Effector CD4-positive, alpha-beta T cell (primary cell): Measurements from ENCODE around the gene CARMIL1.
"Not testable (repeated sequence)": the region's sequence is repeated elsewhere in the genome, so short reads cannot be mapped to it uniquely, and the experiment has no call there.

ENCODE experiments used
- DNase-seq: peaks from one replicate; pipeline ENCODE4 v3.0.0-alpha.2; 2020

Gene CARMIL1

DNA sequence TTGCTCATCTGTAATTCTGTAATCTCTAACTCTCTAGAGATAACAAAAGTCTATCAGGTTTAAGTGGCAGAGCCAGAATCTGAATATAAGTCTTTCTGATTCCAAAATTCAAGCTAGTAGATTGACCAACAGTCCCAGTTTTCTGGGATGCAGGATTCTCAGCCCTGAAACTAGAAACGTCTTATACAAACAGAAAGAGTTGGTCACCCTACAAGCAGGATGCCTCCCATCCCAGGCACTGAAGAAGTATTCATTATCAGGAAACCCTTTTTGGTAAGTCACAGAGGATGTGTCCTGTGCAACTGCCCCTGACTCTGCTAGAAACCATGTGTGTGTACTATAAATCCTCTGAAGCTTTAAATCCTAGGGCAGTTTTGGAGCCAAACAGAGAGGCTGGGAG, 135.0 kb downstream of the CARMIL1 start:
- no peak for DNase-seq

DNA sequence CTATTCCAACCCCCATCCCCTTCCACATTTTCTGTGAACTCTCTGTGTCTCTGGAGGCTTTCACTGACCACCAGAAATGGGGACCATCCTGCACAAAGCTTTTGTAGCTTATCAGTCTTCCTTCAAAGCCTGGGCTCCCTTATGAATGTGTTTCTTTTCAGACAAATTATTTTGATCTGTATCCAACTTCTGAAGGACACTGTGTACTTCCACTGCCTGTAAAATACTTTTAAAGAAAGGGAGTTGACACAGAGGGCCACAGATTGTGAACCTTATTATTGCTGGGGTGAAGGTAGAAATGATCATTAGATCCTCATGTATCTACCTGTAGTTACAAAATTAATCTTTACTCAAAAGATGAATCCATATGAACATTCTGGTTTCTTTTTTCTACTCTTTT, 135.6 kb downstream of the CARMIL1 start:
- no peak for DNase-seq

DNA sequence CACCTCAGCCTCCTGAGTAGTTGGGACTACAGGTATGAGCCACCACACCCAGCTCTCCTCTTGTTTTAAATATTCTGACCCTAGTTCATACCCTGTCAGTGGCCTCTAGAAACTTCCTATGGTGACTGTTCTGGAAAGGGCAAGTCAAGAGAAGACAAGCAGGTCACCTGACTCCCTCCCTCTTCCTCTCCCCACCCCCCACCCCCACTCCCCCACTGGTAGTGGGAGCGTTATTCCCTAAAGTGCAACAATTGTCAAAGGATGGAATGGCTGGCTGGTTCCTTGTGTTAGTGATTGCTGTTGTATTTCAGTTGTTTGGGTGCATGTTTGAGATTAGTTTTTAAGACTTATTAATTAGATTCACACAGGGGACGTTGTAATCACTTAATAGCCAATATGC, 136.1 kb downstream of the CARMIL1 start:
- DNase-seq = no peak

DNA sequence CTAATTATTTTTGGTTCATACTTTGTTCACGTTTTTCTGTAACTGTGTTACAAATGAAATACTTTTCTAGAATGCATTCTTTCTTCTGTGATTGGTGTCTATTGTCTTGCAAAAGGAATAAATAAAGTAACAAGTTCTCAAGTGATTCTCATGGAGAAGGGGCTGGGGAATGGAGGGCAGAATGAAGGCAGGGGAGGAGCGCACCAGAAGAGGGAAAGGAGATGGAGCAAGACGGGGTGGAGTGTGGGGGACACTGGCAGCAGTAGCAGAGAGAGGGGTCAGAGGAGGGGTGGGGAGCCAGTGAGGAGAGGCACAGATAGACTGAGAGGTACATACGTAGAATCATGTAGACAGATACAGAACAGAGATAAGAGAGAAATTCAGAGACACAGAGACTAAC, 136.5 kb downstream of the CARMIL1 start:
- no peak for DNase-seq

DNA sequence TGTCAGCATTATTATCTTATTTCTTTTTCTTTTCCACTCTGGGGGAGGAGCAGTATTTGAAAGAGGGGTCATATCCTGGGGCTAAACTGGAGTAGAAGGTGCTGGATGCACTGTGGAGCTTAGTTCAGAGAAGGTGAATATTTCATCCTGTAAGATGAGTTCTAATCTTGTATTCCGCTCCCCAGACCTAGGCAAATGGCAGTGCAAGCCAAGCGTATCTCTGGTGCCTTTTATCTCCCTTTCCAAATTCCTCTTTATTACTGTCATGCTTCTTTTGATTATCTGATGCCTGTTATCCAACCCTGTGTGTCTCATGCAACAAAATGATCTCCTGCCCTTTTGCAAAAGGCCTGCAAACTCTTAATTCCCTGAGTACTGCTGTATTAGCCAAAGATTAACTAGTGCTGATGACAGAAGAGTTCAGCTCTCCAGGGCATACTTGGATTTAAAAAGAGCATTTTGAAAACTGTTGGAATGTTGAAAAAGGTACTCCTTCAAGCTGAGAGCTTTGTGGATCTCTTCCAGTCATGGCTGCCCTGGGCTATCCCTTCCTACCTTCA, 138.0 kb downstream of the CARMIL1 start:
- no peak for DNase-seq

DNA sequence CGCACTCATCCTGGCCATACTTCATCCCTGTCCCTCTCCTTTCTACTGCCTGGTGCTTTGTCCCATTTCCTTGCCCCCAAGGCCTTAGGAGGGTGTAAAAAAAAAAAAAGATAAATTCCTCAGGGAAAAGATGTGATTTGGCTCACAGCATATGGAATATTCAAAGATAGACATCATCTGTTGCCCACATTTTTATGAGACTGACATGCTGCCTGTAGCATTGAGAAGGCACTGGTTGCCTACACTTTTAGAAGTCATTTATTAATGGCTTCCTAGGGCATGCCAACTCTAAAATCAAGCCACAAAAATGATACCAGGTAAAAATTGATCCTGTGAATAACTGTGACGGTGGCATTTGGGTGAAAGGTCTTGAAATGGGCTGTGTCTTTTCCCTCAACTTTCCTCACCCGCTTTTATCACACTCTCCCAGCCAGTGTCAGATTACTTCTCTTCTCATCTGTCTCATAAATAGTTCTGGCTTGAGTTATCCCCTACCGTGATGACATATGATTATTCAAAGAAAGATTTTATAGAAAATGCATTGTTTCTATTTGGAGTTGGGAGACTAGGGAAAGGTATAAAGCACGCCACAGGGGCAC, 139.4 kb downstream of the CARMIL1 start:
- no peak for DNase-seq

DNA sequence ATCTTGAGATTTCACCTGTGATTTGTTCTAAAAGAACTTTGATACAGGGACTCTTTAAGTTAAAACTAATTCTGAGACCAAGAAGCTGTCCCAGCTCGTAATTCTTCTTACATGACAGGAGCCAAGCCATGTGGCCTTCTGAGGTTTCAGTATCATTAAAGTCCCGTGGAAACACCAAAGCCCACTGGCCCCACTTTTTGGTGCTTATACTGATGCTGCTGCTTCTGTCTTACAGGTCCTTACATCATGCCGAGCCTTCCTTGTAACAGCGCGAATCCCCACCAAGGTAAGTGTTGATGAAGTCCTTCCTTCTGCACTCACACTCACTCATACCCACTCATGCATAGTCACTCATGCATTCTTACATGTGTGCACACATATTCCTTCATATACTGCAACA, 140.7 kb downstream of the CARMIL1 start:
- no peak for DNase-seq

DNA sequence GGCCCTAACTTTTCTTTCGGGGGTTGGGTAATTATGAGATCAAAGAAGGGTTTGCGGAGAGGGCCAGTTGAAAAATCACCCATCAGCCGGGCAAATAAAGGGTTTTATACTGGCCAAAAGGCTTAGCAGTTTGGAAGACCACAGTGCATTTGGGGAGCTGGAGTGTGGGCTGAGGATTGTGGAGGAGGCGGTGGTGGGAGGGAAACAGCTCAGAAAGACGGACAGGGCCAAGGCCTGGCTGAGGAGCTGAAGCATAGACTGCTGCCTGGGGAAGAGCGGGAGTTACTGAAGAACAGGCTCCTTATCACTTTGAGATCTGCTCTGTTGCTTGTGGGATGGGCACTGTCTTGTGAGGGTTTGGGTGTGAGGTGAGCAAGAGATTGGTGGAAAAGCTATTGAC, 144.2 kb downstream of the CARMIL1 start:
- no peak for DNase-seq

DNA sequence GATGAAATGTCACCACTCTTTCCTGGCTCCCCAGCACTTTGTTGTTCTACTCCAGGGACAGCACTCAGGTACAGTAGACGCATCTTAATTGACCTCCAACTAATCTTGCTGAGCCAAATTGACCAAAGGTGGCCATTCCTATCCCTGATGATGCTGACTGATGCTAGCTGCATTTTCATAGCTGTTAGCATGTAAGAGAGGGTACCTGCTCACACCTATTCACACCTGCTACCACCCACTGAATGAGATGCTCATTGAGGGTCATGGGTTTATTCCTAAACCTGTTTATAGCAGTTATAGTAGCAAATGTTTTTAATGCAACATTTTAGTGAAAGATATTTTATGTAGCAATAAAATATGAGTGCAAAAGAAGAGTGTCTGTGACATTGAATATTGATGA, 145.1 kb downstream of the CARMIL1 start:
- DNase-seq = no peak

DNA sequence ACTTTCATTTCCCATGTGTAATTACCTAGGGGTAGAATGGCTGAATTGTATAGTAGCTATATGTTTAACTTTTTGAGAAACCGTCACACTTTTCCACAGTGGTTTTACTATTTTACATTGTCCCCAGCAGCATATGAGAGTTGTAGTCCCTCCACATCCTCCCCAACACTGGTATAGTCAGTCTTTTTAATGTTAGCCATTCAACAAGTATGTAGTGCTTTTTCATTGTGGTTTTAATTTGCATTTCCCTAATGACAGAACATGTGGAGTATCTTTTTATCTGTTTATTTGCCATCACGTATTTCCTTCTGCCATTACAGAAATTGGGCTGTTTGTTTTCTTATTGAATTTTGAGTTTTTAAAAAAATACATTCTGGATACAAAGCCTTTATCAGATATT, 148.4 kb downstream of the CARMIL1 start:
- DNase-seq = no peak

DNA sequence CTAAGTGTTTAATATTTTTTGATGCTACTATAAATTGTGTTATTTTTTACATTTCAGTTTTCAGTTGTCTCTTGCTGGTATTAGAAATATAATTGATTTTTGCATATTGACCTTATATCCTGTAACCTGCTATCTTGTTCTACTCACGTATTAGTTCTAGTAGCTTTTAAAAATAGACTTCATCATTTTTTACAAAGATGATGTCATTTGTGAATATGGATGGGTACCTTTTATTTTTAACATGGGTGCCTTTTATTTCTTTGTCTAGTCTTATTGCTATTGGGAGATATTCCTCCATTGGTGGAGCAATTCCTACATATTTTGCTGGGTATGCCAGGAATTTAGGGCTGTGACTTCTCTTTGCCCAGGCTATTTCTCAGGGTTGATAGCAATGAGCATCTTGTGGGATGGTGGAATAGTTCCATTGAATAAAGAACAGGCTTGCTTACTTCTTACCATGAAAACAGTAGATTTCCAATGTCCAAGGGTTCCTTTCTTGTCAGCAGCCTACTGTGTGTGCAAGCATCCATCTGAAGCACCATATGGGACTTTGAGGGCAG, 149.7 kb downstream of the CARMIL1 start:
- DNase-seq = no peak

DNA sequence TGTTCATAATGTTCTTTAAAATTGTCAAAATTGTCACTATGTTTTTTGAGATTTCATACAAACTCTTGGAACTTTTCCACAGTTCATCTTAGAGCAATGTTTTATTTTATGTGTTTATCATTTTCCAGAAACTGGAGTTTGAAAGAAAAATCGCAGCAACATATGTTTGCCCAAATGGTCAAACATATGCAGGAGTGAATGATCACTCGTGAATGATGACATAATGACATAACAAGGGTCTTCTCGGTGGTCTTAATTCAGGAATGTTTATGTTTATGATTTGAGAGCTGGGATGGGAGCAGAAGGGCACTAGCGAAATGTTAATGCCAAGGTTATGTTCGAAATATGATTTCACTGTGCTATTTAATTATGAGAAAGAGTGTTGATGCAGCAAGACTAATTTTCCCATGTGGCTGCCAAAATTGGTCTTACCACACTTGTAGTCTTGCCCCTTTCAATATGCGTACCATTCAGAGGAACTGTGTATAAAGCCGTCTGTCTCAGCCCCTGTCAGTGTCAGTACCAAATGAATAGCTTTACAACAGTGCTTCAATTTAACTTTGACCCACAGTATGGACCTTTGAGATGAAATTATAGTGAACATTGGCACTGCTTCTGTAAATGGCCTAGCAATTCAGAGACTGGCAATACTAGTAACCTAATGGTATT, 152.3 kb downstream of the CARMIL1 start:
- DNase-seq = no peak

DNA sequence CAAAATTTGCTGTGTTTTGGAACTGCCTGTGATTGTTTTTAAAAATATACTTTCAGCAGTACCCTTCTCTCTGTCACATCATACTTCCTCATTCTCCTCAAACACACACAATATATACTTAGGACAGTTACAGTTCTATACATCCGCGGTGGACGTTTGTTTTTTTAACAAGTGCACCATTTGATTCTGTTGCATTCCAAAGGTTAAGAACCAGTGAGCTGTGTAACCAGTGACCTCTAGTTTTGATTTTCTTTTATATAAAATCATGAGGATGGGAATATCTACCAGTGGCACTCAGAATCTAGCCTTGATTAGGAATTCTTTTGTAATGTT, 152.8 kb downstream of the CARMIL1 start:
- no peak for DNase-seq

DNA sequence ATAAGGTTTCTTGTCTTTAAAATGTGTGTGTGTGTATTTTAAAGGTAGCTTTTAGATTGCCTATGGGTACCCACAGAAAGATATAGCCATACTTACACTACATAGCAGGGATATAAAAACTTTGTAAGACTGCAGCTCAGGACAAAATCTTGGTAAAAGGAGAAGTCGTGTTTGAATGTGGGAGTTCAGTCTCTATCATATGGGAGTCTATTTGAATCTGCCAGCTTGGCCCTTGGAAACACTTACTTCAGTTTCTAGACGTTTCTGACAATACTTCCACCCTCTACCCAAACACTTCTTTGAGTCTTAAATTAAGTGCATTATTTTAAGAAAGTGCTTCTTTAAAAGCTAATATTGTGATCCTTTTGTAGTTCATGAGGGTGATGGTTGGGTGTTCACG, 155.7 kb downstream of the CARMIL1 start:
- DNase-seq = no peak

DNA sequence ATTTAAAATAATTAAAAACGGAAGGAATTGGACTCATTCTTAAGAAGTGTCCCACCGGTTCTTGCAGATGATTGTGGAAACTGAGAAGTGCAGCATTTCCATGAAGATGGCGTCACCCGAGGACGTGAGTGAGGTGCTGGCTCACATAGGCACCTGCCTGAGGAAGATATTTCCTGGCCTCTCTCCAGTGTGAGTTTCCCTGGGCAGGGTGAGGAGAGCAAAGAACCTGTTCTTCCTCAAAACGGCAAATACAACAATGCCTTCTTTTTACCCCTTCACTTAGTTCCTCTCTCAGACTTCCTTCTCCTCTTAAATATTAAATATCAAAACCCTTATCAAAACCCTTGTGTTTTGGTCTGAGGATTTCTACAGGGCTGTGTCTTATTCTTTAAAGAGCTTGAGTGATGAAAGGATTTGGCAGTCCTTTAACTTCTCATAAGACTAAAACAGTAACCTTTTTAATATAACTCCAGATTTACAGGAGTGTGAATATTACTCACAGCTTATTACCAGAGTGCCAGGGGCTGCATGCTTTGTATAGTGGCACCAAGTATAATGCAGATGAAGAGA, 156.3 kb downstream of the CARMIL1 start:
- no peak for DNase-seq

DNA sequence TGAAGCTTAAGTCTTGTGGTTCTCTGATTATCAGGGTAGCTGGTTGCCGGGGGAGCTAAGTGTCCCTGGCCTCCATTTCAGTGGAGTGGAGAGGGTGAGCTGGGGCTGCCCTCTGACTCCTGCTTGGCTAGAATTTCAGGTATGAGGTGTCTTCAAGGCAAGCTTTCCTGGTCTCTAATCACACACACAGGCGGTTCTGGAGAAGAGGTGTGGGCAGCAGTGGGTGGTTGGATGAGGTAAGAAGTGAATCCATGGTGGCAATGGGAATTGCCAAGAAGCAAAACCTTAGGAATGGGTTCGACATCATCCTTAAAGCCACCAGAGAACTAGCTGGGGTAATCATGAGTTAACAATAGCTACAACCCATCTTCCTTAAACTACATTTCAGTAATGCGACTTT, 157.6 kb downstream of the CARMIL1 start:
- no peak for DNase-seq

DNA sequence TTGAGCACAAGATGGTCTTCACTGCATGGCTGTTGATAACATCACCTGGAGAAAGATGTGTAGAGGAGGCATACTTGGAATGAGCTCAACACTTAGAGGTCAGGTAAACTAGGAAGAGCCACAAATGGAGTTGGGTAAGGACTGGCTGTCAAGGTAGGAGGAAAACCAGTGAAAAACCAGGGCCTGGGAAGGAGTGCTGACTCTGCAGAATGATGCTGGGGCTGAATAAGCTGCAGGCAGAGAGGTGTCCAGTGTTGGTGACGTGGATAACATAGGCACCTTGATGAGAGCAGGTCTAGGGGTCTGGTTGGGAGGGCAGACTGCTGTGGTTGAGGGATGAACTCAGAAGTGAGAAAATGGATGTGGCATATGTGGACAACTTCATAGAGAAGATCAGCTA, 160.2 kb downstream of the CARMIL1 start:
- no peak for DNase-seq

DNA sequence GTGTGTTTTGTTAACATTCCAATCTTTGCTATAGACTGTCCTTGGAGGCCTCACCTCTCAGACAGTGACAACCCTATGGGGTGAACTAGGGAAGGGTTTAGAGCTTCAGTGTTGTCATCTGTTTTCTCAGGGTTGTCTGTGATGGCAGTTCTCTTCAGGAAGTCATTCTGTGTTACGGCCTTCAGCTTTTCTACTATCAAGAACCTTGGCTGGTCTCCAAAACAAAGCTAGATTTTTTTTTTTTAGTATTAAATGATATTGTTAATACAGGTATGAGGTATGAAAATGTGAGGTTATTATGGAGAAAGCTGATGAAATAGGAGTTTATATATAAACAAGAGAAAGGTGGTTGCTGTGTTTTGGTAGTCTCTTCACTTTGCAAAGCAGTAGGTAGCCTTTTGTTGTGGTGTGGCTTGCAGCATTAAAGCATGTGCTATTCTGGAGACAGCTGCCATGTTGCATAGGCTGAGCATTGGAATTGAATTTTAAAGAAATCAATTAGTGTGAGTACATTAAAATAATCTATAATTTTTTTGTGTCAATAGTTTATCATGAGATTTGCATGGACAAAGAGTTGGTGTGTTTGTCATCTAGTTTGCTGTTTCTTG, 162.6 kb downstream of the CARMIL1 start:
- DNase-seq = no peak

DNA sequence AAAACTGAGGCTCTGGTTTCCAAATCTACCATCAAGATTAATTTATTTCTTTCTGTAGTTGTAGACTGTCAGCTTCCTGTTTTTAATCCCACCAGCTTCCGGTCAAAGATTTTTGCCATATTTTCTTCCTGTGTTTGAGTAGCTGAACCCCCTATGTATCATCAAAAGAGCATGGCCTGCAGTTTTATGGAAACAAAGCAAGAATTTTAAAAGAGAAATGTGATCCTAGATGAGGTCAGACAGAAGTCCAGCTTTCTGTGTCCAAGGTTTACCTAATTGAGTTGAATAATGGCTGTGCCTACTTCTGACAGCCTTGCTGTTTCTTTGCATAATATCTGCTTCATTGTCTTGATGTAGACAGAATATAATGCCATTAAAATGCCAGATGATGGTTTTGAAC, 163.7 kb downstream of the CARMIL1 start:
- no peak for DNase-seq

DNA sequence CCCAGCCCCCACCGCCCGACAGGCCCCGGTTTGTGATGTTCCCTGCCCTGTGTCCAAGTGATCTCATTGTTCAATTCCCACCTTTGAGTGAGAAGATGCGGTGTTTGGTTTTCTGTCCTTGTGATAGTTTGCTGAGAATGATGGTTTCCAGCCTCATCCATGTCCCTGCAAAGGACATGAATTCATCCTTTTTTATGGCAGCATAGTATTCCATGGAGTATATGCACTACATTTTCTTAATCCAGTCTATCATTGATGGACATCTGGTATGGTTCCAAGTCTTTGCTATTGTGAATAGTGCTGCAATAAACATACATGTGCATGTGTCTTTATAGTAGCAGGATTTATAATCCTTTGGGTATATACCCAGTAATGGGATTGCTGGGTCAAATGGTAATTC, 165.3 kb downstream of the CARMIL1 start:
- not testable (repeated sequence) for DNase-seq

DNA sequence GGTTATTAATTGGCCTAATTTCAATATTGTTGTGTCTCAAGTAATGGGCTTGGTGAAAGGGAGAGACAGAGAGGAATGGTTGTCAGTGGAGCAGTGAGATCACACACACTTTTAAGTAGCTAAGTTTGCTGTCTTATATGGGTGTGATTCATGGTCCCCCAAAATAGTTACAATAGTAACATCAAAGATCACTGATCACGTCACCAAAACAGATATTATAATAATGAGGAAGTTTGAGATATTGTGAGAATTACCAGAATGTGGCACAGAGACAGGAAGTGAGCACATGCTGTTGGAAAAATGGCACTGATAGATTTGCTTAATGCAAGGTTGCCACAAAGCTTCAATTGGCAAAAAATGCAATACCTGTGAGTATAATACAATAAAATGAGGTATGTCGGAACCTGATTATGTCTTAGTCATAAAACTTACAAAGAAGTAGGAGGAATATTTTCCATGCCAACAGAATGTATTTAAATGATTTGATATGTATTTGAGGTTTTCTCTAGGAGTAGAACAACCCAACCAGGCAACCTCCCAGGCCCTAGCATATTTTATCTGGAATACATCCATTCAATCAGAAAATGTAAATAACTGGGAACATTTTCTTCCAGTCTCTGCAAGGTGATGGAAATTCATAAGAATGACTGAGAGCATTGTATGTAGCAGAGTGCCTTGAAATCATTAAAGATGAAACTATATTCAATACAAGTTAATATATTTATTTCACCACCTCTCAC, 167.8 kb downstream of the CARMIL1 start:
- DNase-seq = no peak

DNA sequence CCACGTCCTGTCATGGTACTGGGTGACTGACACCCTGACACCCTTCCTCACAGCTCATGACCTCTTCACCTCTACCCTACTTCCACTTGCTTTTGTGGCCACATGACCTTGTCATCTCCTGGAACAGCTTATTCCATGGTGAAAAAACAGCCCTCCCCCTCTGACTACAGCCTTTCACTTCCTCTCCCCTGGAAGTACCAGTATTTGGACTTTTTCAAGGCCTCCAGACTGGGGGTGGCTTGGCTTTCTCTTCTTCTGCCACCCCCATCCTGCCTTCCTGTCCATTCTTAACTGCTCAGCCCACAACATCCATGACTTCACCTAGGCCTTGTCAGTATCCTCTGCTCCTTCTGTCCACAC, 168.4 kb downstream of the CARMIL1 start:
- DNase-seq = no peak

DNA sequence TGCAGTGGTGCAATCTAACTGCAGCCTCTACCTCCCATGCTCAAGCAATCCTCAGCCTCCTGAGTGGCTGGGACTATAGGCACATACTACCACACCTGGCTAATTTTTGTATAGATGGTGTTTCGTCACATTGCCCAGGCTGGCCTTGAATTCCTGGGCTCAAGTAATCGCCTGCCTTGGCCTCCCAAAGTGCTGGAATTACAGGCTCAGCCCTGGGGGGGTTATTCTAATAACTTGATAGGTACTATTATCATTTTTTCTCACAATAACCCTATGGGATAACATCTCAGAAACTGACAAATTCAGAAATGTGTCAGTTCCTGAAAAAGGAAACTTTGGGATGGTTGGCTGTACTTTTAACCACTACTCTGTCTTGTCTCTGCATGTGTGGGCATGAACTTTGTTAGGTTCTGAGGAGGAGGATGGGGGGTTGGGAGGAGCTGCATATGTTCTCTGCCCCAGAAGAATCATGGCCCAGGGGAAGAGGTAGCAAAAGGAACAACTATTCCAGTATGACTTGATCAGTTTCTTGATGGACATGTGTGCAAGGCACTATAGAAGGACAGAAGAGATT, 169.9 kb downstream of the CARMIL1 start:
- no peak for DNase-seq
